ENCODE results near the gene PHC2. TPM values are rescaled to one million over a fixed set of nuclear protein-coding genes. Genes with fewer than 3 reads are reported as not detected.
A peak's percentile ranks its signal among the peaks of the same experiment; 100 is the strongest.

The PHC2 gene
- total and polyA plus RNA-seq, 2 donors from 2014 or later: 118 to 149 TPM

GRCh38 chr1:33332881-33333280, 98.0 kb downstream of the PHC2 start:
- no peak overlapping the region for H3K4me3 ChIP-seq (ENCODE audit: low read length in 3 of 3)

GRCh38 chr1:33332357-33332789, 98.5 kb downstream of the PHC2 start:
- H3K27me3 ChIP-seq (ENCODE audit: control insufficient read depth, insufficient read depth, low read length): no peaks in the 10 kb centered on the region
- DNase-seq (no peak), FAIRE-seq (no peak)
- no peaks in the 10 kb centered on the region for H3K9me3 ChIP-seq (ENCODE audit: control insufficient read depth in 2 of 3, insufficient read depth in 1 of 3, low read length in 3 of 3)
- no peak for TF ChIP-seq CTCF (IDR thresholded peaks at IDR 0.05; ENCODE audit: borderline replicate concordance, extremely low read depth, insufficient read depth)
- no peak overlapping the region for H3K27ac ChIP-seq (ENCODE audit: low read depth in 2 of 2, low read length in 2 of 2)
- H3K4me3 ChIP-seq (ENCODE audit: low read length in 3 of 3): no peak overlapping the region
- H3K36me3 ChIP-seq (ENCODE audit: control insufficient read depth in 2 of 3, insufficient read depth in 3 of 3, low read length in 3 of 3): peaks cover 29 to 59% (median 57%) of the 10 kb centered on the region in 3 donors
- intact Hi-C loops (cut with DNase I): no loop called here
- H3K9ac ChIP-seq (ENCODE audit: low read length in 3 of 3): peak overlapping the region in 1 of 3 donors; percentile 4
- H3K4me1 ChIP-seq (ENCODE audit: control insufficient read depth in 2 of 3, insufficient read depth in 2 of 3, low read depth in 1 of 3, low read length in 3 of 3): peaks cover 0 to 44% (median 44%) of the 10 kb centered on the region in 3 donors

More at GRCh38 chr1:33332881-33333280, 98.0 kb downstream of the PHC2 start:
- FAIRE-seq (no peak), DNase-seq (no peak)
- intact Hi-C loops (cut with DNase I): no loop called here
- Histone ChIP-seq H3K9me3 (ENCODE audit: control insufficient read depth in 2 of 3, insufficient read depth in 1 of 3, low read length in 3 of 3) (no peaks in the 10 kb centered on the region), H3K4me1 (ENCODE audit: control insufficient read depth in 2 of 3, insufficient read depth in 2 of 3, low read depth in 1 of 3, low read length in 3 of 3) (peaks cover 0 to 46% (median 44%) of the 10 kb centered on the region in 3 donors), H3K27me3 (ENCODE audit: control insufficient read depth, insufficient read depth, low read length) (no peaks in the 10 kb centered on the region), H3K27ac (ENCODE audit: low read depth in 2 of 2, low read length in 2 of 2) (peak overlapping the region; percentile 10 to 12), H3K9ac (ENCODE audit: low read length in 3 of 3) (peak overlapping the region in 1 of 3 donors; percentile 4), H3K36me3 (ENCODE audit: control insufficient read depth in 2 of 3, insufficient read depth in 3 of 3, low read length in 3 of 3) (peaks cover 26 to 54% (median 54%) of the 10 kb centered on the region in 3 donors)
- no peak for TF ChIP-seq CTCF (IDR thresholded peaks at IDR 0.05; ENCODE audit: borderline replicate concordance, extremely low read depth, insufficient read depth)

GRCh38 chr1:33331444-33332356, 99.2 kb downstream of the PHC2 start:
- no peaks in the 10 kb centered on the region for H3K27me3 ChIP-seq (ENCODE audit: control insufficient read depth, insufficient read depth, low read length)
- peaks cover 0 to 41% (median 39%) of the 10 kb centered on the region in 3 donors for H3K4me1 ChIP-seq (ENCODE audit: control insufficient read depth in 2 of 3, insufficient read depth in 2 of 3, low read depth in 1 of 3, low read length in 3 of 3)
- no peak overlapping the region for H3K9ac ChIP-seq (ENCODE audit: low read length in 3 of 3)
- TF ChIP-seq CTCF (IDR thresholded peaks at IDR 0.05; ENCODE audit: borderline replicate concordance, extremely low read depth, insufficient read depth): no peak
- intact Hi-C loops (cut with DNase I): no loop called here
- FAIRE-seq (no peak), DNase-seq (peak in 1 of 5 donors; percentile 71)
- H3K4me3 ChIP-seq (ENCODE audit: low read length in 3 of 3): no peak overlapping the region
- no peaks in the 10 kb centered on the region for H3K9me3 ChIP-seq (ENCODE audit: control insufficient read depth in 2 of 3, insufficient read depth in 1 of 3, low read length in 3 of 3)
- H3K27ac ChIP-seq (ENCODE audit: low read depth in 2 of 2, low read length in 2 of 2): peak overlapping the region in 1 of 2 donors; percentile 38
- H3K36me3 ChIP-seq (ENCODE audit: control insufficient read depth in 2 of 3, insufficient read depth in 3 of 3, low read length in 3 of 3): peaks cover 29 to 65% (median 60%) of the 10 kb centered on the region in 3 donors

Measured in kidney (tissue), 14 donors.